HG03520 (cell line): ENCODE results near the gene TTC7B.

Experiments
- ATAC-seq: cut with Tn5 transposase; IDR thresholded peaks from one replicate; pipeline ENCODE4 v1.9.1; 2021; ENCODE audit warnings: mild to moderate bottlenecking, moderate library complexity; ENCODE audit not compliant: unreplicated experiment

TTC7B gene

DNA sequence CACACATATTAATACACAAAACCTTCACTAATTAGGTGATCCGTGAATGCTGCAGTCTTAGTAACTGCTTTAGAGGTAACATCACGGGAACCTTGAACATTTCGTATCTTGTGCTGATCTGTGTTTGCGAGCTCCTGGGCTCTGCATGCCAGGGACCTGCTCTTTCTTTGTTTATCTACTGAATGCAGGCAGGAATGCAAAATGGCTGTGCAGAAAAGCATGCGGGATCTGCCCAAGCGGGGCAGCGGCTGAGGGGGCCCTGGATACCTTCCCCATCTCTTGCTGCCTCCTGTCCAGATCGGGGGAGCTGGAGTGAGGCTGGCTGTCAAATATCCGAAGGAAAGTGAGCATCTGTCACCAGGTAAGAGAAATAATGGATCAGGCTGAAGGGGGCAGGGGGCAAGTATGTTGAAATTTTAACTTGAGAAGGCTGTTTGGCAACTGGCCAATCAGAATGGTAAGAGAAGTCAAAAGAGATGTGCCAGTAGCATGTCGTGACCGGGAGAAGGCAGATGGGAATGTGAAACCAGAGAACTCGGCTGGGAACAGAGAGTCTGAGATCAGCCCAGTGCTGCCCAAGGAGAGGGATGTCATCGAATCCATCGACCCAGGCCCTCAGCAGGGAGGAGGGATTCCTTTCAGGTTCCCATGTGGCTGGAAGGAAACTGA, 191.4 kb downstream of the TTC7B start:
- no peak for ATAC-seq

GRCh38 chr14:90624227-90624626, 192.0 kb downstream of the TTC7B start:
- ATAC-seq, result no peak

- ATAC-seq, result no peak
Observed at GRCh38 chr14:90621201-90621600, 195.0 kb downstream of the TTC7B start.

- ATAC-seq, result no peak
Observed at GRCh38 chr14:90620568-90621077, 195.6 kb downstream of the TTC7B start.

- ATAC-seq, result no peak
Observed at GRCh38 chr14:90619911-90620310, 196.3 kb downstream of the TTC7B start.

DNA sequence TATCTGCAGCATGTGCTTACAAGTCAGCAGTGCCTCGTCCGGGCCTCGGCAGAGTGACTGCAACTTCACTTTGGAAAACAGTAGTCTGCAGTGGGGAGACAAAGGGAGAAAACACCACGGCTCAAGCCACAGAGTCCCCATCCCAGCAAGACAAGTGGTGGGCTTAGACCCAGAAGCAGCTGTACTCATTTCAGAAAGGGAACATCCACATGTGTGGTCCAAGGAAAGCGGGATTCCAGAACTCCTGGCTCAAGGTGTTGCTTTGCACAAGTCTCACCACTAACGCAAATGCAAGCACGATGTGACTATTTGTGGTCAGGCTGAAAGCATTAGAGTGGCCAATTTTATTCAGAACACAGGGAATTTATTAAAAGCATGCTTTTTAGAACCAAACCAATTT, 198.3 kb downstream of the TTC7B start:
- no peak for ATAC-seq

DNA sequence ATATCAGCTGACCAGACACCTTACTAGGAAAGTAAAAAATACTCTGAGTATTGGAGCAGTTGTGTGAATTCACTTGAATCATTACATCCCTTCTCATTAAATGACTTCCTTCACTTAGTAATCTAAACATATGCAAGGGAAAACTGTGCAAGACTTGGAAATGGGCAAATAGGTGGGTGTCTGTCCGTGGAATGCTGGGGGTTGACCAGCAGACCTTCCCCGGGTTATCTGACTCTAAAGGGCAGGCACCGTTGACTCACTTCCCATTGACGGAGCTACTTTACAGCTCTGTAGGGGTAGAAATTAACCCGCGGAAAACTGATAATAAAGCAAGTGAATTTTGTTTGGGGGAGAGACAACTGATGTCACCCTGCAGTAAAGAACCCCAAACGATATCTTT, 199.3 kb downstream of the TTC7B start:
- no peak for ATAC-seq

DNA sequence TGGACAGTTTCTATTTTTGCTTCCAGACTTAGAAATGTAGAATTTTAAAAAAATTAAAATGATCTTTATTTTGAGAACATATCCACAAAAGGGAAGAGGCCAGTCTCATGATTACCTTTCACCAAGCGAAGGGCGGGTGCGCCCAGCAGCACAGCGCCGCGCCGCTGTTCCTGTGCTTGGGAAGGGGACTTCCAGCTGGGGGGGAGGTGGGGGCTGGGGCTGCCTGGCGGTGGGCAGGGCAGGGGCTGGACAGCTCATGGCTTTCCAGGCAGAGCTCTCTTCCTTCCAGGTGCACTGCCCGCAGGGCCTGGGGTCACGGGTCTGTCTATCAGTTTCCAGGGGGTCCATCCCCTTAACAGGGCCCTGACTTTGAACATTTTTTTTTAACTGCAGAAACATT, 199.9 kb downstream of the TTC7B start:
- no peak for ATAC-seq

GRCh38 chr14:90615517-90616060, 200.6 kb downstream of the TTC7B start:
- ATAC-seq, result no peak

- ATAC-seq, result no peak
Observed at GRCh38 chr14:90614696-90615516, 201.3 kb downstream of the TTC7B start.

DNA sequence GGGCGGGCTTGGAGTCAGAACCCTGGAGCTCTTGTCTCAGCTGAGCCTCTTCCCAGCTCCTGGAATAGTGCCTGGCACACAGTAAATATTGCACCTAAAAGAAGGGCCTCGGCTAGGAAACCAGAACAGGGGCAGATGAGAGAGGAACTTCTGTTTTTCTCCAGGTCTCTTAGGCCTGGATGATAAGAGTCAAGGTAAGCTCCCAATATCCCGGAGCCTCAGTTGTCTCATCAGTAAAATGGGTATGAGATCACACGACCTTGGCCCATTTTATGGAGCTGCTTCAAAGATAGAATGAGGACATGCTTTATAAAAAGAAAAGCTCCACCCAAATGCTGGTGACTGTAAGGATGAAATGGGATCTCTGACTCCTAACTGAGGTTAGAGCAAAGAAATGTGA, 202.2 kb downstream of the TTC7B start:
- no peak for ATAC-seq

DNA sequence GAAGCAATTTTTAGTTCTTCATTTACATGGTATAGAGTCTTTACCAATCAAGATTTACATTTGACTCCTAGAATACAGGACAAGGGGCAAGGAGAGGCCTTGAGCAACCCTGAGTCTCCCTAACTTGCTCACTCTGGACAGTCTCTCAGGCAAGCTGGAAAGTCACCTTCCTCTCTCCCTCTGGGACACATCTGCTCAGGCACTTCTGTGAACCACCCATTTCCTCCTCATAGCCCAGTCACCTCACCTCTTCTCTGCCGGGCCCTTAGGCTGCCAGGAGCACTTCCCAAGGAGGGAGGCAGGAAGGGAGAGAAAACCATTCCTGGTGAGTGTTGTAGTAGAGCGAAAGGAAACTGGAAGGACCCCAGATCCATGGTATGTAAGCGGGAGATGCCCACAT, 202.8 kb downstream of the TTC7B start:
- ATAC-seq, result no peak

- ATAC-seq, result no peak
Observed at GRCh38 chr14:90612801-90613200, 203.4 kb downstream of the TTC7B start.

GRCh38 chr14:90611936-90612335, 204.3 kb downstream of the TTC7B start:
- no peak for ATAC-seq

DNA sequence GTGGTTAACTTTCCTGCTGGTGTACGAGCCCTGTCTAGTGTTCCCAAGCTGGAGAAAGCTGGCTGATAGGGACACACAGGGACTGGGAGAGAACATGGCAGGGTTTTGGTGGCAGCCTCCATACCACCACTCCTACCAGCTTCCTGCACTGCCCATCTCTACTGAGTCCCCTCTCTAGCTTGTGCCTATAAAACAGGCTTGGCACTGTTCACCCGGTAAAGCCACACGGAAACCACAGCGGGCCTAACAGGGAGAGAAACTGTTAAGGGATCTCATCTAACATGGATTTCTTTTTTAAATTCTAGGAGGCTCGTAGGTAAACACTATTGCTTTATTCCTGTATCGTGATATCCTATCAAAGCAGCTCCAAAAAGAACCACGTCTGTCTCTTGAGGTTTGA, 204.7 kb downstream of the TTC7B start:
- no peak for ATAC-seq

DNA sequence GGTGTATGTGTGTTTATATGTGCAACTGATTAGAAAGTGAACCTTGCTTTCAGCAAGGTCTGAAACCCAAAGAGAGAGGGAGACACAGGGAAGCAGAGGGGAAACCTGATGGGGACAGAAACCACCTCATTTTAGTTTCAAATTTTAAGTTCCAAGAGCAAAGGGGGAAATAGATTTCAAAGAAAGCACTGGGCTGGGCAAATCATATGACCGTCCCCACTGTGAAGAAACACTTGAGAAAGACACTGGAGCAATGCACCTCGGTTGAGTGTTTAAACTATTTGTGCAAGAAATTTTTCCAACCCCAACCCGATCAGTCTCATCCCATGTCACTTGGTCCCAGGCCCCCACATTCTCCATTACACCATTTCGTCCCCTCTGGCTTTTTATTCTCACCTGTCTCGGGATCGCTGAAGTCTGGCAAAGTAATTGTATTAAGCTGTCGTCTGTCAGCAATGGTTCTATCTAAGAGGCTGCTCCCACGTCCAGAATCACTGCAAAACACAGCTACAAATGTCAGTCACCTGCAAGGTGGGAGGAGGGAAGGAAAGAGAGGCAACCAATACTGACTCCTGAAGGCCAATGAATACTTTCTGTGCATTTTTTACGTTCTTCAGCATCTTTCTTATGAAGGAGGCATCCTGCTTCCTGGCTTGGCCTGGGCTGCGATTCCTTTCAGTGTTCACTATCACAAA, 205.7 kb downstream of the TTC7B start:
- ATAC-seq, result no peak

- no peak for ATAC-seq
Observed at GRCh38 chr14:90609376-90609775, 206.9 kb downstream of the TTC7B start.

DNA sequence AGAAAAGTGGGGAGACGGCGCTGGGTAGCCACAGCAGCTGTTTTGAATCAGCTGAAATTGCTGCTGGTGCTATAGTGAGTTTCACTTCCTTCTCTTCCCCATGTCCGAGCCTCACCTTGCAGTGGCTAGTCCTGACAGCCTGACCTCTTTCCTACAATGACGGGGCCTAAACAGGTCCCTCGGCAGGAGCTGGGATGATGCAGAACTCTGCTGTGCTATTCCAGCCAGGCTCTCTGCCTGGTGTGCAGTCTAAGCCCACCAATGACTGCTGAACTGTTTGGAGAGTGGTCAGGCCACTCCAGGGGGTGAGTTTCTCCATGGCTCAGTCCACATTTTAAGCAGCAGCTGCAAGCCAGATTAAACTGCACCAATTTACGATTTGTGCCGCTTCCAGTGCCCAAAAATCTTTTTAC, 207.3 kb downstream of the TTC7B start:
- no peak for ATAC-seq

- no peak for ATAC-seq
Observed at GRCh38 chr14:90608281-90608680, 207.9 kb downstream of the TTC7B start.

DNA sequence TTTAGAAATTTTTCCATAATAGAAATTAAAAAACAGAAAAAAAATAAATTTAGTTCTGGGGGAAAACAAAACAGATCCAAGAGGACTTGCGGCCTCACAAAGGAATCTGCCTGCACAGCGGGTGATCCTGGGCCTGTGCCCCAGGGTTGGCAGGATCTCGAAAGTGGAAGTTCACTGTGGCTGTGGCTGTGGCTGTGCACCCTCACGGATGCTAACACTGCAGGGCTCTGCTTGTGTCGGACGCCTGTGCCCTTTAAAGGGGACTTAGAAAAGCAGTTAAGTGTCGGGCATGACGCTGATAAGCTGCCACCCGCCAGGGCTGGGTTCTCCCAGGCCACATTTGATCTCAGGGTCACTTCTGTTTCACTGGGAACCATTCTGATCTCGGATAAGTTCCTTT, 209.1 kb downstream of the TTC7B start:
- ATAC-seq, result no peak

DNA sequence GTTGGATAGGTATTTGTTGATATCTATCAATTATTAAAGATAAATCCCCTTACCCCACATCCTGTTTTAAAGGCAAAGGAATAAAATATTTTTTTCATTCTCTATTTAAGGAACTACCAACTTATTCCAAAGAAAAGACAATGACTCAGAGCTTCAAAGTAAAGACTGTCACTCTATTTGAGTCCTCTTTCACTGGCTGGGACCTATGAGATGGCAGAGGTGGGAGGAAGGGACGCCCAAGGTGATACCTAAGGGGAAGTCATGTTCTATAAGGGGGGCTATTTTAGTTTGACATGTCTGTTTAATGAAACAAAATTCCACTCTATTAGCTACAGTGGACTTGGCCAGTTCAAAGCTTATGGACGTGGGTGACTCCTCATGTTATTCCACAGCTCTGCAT, 209.8 kb downstream of the TTC7B start:
- ATAC-seq, result no peak
